Esophagus squamous epithelium (tissue), 5 donors: ENCODE data around the gene DNAJB6. TPM values are rescaled to one million over a fixed set of nuclear protein-coding genes. Genes with fewer than 3 reads are reported as not detected.

Source experiments
- DNase-seq: peaks from one replicate; lab custom pipeline; 2025; lab: John Stamatoyannopoulos, UW
- H3K27ac ChIP-seq, 4 donors: fragments of 200-600 bp; sonication (generic); one replicate each; pipeline ENCODE4 v1.5.1; 2016 to 2019; ENCODE audit warnings: mild to moderate bottlenecking in 1 of 4
- H3K27me3 ChIP-seq, 4 donors: fragments of 200-600 bp; sonication (generic); 1 replicate in 3 of 4; 2 replicates in 1 of 4; pipeline versions ENCODE4 v1.5.1 to v1.6.0; 2017 to 2021; ENCODE audit warnings: antibody characterized with exemption in 1 of 4
- H3K36me3 ChIP-seq, 3 donors: fragments of 200-600 bp; sonication (generic); one replicate each; pipeline ENCODE4 v1.5.1; 2016 to 2019
- H3K4me1 ChIP-seq, 3 donors: fragments of 200-600 bp; sonication (generic); one replicate each; pipeline ENCODE4 v1.5.1; 2017 to 2019
- H3K4me3 ChIP-seq, 4 donors: fragments of 200-600 bp; sonication (generic); 1 replicate in 3 of 4; 2 replicates in 1 of 4; pipeline ENCODE4 v1.5.1; 2016 to 2019; ENCODE audit warnings: mild to moderate bottlenecking in 2 of 4, moderate library complexity in 1 of 4
- H3K9me3 ChIP-seq, 3 donors: fragments of 200-600 bp; sonication (generic); one replicate each; pipeline ENCODE4 v1.5.1; 2016 to 2019
- POLR2A ChIP-seq, 4 donors: fragments of 450-650 bp; IDR thresholded peaks; one replicate each; pipeline ENCODE4 v1.6.1; 2017; ENCODE audit warnings: antibody characterized with exemption in 4 of 4, mild to moderate bottlenecking in 4 of 4, moderate library complexity in 3 of 4
- WGBS, 2 donors: methylation state at CpG; one replicate each; pipeline ENCODE4 v1.1.5; 2018; 5-methylcytosine and 5-hydroxymethylcytosine counted together
- intact Hi-C: fragments of 100-400 bp; cut with DNase I; formaldehyde crosslinking; loops from one replicate; pipeline ENCODE4 v1.15.0; 2022
- total RNA-seq, 4 donors: library from RNA; depleted of rRNA; stranded (reverse); fragments of >200 nt; gene quantifications; one replicate each; pipeline ENCODE4 v1.1.0, GENCODE V29; 2016
- TF ChIP-seq, protein P1 (sequence below), 6 experiments: fragments of 450-650 bp in 4 of 6; fragments of 200-600 bp in 2 of 6; sonication (generic) in 2 of 6; IDR thresholded peaks; one replicate each; pipeline ENCODE4 v1.5.1; 2016 to 2019; ENCODE audit warnings: antibody characterized with exemption in 6 of 6, mild to moderate bottlenecking in 4 of 6, moderate library complexity in 4 of 6
- donor health status: DM: yes; HTN: yes; CAD: no.

The DNAJB6 gene
- total RNA-seq, 4 donors from 2014 or later = 96.5 to 193 (median 160) TPM

- intact Hi-C loops = no loop called here
- TF ChIP-seq, protein P1, sequence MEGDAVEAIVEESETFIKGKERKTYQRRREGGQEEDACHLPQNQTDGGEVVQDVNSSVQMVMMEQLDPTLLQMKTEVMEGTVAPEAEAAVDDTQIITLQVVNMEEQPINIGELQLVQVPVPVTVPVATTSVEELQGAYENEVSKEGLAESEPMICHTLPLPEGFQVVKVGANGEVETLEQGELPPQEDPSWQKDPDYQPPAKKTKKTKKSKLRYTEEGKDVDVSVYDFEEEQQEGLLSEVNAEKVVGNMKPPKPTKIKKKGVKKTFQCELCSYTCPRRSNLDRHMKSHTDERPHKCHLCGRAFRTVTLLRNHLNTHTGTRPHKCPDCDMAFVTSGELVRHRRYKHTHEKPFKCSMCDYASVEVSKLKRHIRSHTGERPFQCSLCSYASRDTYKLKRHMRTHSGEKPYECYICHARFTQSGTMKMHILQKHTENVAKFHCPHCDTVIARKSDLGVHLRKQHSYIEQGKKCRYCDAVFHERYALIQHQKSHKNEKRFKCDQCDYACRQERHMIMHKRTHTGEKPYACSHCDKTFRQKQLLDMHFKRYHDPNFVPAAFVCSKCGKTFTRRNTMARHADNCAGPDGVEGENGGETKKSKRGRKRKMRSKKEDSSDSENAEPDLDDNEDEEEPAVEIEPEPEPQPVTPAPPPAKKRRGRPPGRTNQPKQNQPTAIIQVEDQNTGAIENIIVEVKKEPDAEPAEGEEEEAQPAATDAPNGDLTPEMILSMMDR (IDR thresholded peaks at IDR 0.05) = no peak
- TF ChIP-seq POLR2A (IDR thresholded peaks at IDR 0.05) = no peak
- no peak overlapping the region for H3K27ac ChIP-seq
- no peaks in the 10 kb centered on the region for H3K9me3 ChIP-seq
- H3K27me3 ChIP-seq = peaks cover 0 to 57% (median 0%) of the 10 kb centered on the region in 4 donors
- no peak overlapping the region for H3K4me3 ChIP-seq
- no peaks in the 10 kb centered on the region for H3K36me3 ChIP-seq
- no peaks in the 10 kb centered on the region for H3K4me1 ChIP-seq
- no peak for DNase-seq
- WGBS, 2 donors = 44 to 46% methylated on average over 3 to 11 of the region's 12 CpGs
Measured at GRCh38 chr7:157461573-157462418, 125.0 kb downstream of the DNAJB6 start.

DNA sequence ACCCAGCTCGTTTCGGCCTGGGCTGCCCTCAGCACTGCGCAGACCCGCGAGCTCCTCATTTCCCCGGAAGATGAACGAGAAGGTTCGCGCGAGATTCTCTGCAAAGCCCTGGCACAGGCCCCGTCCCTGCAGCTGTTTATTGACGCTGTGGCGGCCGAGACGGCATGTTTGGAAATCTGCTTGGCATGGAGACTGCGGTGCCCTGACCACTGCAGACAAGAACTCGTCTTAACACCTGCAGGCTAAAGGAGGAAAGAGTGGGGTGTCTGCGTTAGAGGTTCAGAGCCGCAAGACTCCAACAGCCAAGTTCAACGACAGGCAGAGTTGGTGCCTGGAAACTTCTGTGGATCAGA is 125.6 kb downstream of the DNAJB6 start:
- DNase-seq = no peak
- Histone ChIP-seq H3K4me1 (no peaks in the 10 kb centered on the region), H3K27ac (no peak overlapping the region), H3K4me3 (no peak overlapping the region), H3K9me3 (no peaks in the 10 kb centered on the region), H3K27me3 (peaks cover 0 to 59% (median 0%) of the 10 kb centered on the region in 4 donors), H3K36me3 (no peaks in the 10 kb centered on the region)
- intact Hi-C loops = no loop called here
- TF ChIP-seq, protein P1 (IDR thresholded peaks at IDR 0.05) = no peak
- no peak for TF ChIP-seq POLR2A (IDR thresholded peaks at IDR 0.05)
- 70 to 71% methylated on average over 5 to 15 of the region's 20 CpGs for whole genome bisulfite sequencing, 2 donors

GRCh38 chr7:157462840-157463239 is 126.0 kb downstream of the DNAJB6 start:
- H3K4me1 ChIP-seq = no peaks in the 10 kb centered on the region
- no peaks in the 10 kb centered on the region for H3K36me3 ChIP-seq
- intact Hi-C loops = no loop called here
- no peak overlapping the region for H3K27ac ChIP-seq
- H3K9me3 ChIP-seq = no peaks in the 10 kb centered on the region
- DNase-seq = no peak
- WGBS, 2 donors = 48 to 76% methylated on average over 6 to 7 of the region's 10 CpGs
- no peak overlapping the region for H3K4me3 ChIP-seq
- peaks cover 0 to 60% (median 0%) of the 10 kb centered on the region in 4 donors for H3K27me3 ChIP-seq
- TF ChIP-seq, protein P1 (IDR thresholded peaks at IDR 0.05) = no peak
- TF ChIP-seq POLR2A (IDR thresholded peaks at IDR 0.05) = no peak

GRCh38 chr7:157463245-157463644 is 126.4 kb downstream of the DNAJB6 start:
- Histone ChIP-seq H3K27me3 (peaks cover 0 to 60% (median 0%) of the 10 kb centered on the region in 4 donors), H3K27ac (no peak overlapping the region), H3K4me1 (no peaks in the 10 kb centered on the region), H3K4me3 (no peak overlapping the region), H3K36me3 (no peaks in the 10 kb centered on the region), H3K9me3 (no peaks in the 10 kb centered on the region)
- DNase-seq = no peak
- WGBS, 2 donors = 80 to 85% methylated on average over 12 of the region's 12 CpGs
- intact Hi-C loops = no loop called here
- TF ChIP-seq POLR2A (IDR thresholded peaks at IDR 0.05) = no peak
- TF ChIP-seq, protein P1 (IDR thresholded peaks at IDR 0.05) = no peak
